ENCODE data around the gene TP53BP2.

TP53BP2 gene

GRCh38 chr1:223771469-223771813 is 74.3 kb downstream of the TP53BP2 start:
- no peaks in the 10 kb centered on the region for H3K36me3 ChIP-seq (ENCODE audit: insufficient read depth)
- no peaks in the 10 kb centered on the region for H4K20me1 ChIP-seq (ENCODE audit: insufficient read depth)
- H2AFZ ChIP-seq (ENCODE audit: low read depth), result no peak overlapping the region
- H3K4me1 ChIP-seq (ENCODE audit: low read depth, poor library complexity, severe bottlenecking), result no peaks in the 10 kb centered on the region
- no peak overlapping the region for H3K4me3 ChIP-seq (IDR thresholded peaks at IDR 0.05; ENCODE audit: insufficient read depth, low read depth, low read length)
- H3K4me2 ChIP-seq, result no peak overlapping the region
- no peaks in the 10 kb centered on the region for H3K79me2 ChIP-seq (ENCODE audit: insufficient read depth, low read depth)
- H3K9ac ChIP-seq, result no peak overlapping the region
- no peak overlapping the region for H3K27ac ChIP-seq
- no peaks in the 10 kb centered on the region for H3K27me3 ChIP-seq (ENCODE audit: insufficient read depth, low read depth)
- no peak for TF ChIP-seq CTCF (conservative IDR thresholded peaks at IDR 0.05; ENCODE audit: low read depth, low read length)

GRCh38 chr1:223770621-223771315 is 75.0 kb downstream of the TP53BP2 start:
- Histone ChIP-seq H3K36me3 (ENCODE audit: insufficient read depth) (no peaks in the 10 kb centered on the region), H3K79me2 (ENCODE audit: insufficient read depth, low read depth) (no peaks in the 10 kb centered on the region), H3K4me3 (IDR thresholded peaks at IDR 0.05; ENCODE audit: insufficient read depth, low read depth, low read length) (no peak overlapping the region), H3K9ac (no peak overlapping the region), H3K27ac (no peak overlapping the region), H2AFZ (ENCODE audit: low read depth) (no peak overlapping the region), H3K27me3 (ENCODE audit: insufficient read depth, low read depth) (no peaks in the 10 kb centered on the region), H3K4me2 (no peak overlapping the region), H3K4me1 (ENCODE audit: low read depth, poor library complexity, severe bottlenecking) (no peaks in the 10 kb centered on the region), H4K20me1 (ENCODE audit: insufficient read depth) (no peaks in the 10 kb centered on the region)
- TF ChIP-seq CTCF (conservative IDR thresholded peaks at IDR 0.05; ENCODE audit: low read depth, low read length), result no peak

- no peak overlapping the region for H3K4me2 ChIP-seq
- no peak overlapping the region for H3K9ac ChIP-seq
Measured at GRCh38 chr1:223765719-223766340, 79.9 kb downstream of the TP53BP2 start.

DNA sequence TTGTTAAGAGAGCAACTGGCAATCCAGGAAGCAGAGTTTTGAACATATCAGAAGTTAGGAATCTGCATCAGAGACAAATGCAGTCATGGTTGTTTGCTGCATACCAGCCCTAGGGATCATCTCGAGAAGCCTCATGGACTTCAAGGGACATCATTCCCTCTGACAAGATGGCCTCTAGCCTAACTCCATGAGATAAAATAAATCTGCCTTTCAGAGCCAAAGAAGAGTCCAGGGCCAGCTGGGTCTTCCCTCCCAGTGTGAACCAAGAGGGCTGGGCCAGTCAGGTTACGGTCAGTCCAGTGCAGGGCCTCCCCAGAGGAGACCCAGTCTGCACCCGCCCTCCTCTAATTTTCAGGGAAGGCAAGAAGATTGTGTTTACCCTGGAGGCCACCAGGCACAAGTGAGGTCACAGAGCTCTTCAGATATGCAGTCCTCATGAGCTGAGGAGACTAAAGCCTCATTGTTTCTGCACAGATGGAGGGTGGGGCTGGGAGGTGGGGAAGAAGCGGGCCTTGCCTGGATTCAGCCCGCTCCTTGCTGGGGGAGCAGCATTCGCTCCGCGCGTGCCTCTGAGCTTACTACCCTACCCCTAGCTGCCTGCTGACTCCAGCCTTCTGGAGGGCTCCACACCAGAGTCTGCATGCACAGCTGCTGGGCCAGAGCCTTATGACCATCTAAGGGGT is 80.6 kb downstream of the TP53BP2 start:
- no peak overlapping the region for H3K27ac ChIP-seq
- TF ChIP-seq CTCF (conservative IDR thresholded peaks at IDR 0.05; ENCODE audit: low read depth, low read length), result no peak
- H2AFZ ChIP-seq (ENCODE audit: low read depth), result no peak overlapping the region
- no peaks in the 10 kb centered on the region for H4K20me1 ChIP-seq (ENCODE audit: insufficient read depth)
- H3K27me3 ChIP-seq (ENCODE audit: insufficient read depth, low read depth), result no peaks in the 10 kb centered on the region
- no peak overlapping the region for H3K9ac ChIP-seq
- H3K79me2 ChIP-seq (ENCODE audit: insufficient read depth, low read depth), result no peaks in the 10 kb centered on the region
- no peak overlapping the region for H3K4me2 ChIP-seq
- no peaks in the 10 kb centered on the region for H3K4me1 ChIP-seq (ENCODE audit: low read depth, poor library complexity, severe bottlenecking)
- no peak overlapping the region for H3K4me3 ChIP-seq (IDR thresholded peaks at IDR 0.05; ENCODE audit: insufficient read depth, low read depth, low read length)
- H3K36me3 ChIP-seq (ENCODE audit: insufficient read depth), result no peaks in the 10 kb centered on the region

More at GRCh38 chr1:223765719-223766340, 79.9 kb downstream of the TP53BP2 start:
- no peak for TF ChIP-seq CTCF (conservative IDR thresholded peaks at IDR 0.05; ENCODE audit: low read depth, low read length)
- H3K79me2 ChIP-seq (ENCODE audit: insufficient read depth, low read depth), result no peaks in the 10 kb centered on the region
- no peaks in the 10 kb centered on the region for H3K36me3 ChIP-seq (ENCODE audit: insufficient read depth)
- H3K4me3 ChIP-seq (IDR thresholded peaks at IDR 0.05; ENCODE audit: insufficient read depth, low read depth, low read length), result no peak overlapping the region
- H3K27me3 ChIP-seq (ENCODE audit: insufficient read depth, low read depth), result no peaks in the 10 kb centered on the region
- no peaks in the 10 kb centered on the region for H3K4me1 ChIP-seq (ENCODE audit: low read depth, poor library complexity, severe bottlenecking)
- H4K20me1 ChIP-seq (ENCODE audit: insufficient read depth), result no peaks in the 10 kb centered on the region
- H2AFZ ChIP-seq (ENCODE audit: low read depth), result no peak overlapping the region
- H3K27ac ChIP-seq, result no peak overlapping the region

All from KMS-11 (cell line).